Stimulated activated CD4-positive, alpha-beta T cell treated with anti-CD3 and anti-CD28 coated beads, Interleukin-4, amount 100 ng/mL, for 24 hours (primary cell): ENCODE measurements around the gene RBM38.

Experiments used
- DNase-seq: peaks from one replicate; pipeline ENCODE4 v3.0.0-alpha.2; 2020

RBM38 gene

DNA sequence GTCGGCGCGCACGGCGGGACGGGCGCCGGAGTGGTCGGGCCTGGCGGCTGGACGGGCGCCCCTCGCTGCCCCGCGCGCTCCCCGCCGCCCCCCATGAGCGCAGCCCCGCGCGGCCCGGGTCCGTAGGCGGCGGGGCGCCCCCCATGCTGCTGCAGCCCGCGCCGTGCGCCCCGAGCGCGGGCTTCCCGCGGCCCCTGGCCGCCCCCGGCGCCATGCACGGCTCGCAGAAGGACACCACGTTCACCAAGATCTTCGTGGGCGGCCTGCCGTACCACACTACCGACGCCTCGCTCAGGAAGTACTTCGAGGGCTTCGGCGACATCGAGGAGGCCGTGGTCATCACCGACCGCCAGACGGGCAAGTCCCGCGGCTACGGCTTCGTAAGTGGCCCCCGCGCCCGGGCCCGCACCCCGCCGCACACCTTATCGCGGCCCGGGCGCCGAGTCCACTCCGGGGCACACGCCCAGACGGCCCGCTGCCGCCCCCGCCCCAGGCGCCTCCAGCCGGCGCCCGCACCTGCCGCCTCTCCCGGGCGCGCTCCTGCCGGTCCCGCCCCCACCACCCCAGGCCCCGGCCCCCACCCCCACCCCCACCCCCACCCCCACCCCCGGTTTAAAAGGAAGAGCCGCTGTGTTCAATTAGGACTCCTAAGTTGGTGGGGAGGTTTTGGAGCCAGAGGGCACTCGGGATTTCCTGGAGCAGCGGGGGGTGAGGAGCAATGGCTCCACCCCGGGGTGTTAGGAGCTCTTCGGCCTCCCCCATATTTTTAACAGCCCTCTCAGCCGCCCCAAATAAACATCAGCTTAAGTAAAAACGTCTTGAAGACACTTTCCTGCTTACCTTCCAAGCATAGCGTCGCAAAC, 474 bp downstream of the RBM38 start:
- no peak for DNase-seq

DNA sequence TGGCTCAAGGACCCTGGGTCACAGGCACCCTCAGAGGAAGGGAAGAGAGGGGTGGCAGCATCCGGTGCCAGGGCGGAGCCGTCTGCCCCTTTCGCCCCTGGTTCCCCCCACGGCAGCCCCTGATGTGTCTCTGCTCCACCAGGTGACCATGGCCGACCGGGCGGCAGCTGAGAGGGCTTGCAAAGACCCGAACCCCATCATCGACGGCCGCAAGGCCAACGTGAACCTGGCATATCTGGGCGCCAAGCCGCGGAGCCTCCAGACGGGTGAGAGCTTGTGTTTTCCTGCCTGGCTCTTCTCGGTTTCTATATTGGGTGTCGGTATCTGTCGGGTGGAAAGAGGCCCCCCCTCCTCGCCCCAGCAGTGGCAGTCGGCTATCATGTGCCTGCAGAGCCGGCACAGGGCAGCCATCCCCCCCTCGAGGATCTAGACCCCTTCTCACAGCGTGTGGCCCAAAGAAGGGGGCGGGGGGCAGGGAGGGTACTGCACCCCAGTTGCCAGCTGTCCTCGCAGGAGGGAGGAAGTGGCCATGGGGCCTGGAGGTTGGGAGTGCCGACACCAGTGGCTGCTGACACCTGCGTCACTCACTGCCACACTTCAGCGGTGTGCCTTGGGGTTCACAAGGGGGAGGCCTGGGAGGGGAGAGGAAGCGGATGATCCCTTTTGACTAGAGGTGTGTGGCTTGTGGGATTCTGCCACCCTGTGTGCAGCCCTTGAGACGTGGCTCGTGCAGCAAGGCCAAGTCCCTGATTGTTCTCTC, 1.5 kb downstream of the RBM38 start:
- peak; percentile 75 for DNase-seq

- DNase-seq: no peak
Observed at GRCh38 chr20:57393321-57394120, 2.3 kb downstream of the RBM38 start.

DNA sequence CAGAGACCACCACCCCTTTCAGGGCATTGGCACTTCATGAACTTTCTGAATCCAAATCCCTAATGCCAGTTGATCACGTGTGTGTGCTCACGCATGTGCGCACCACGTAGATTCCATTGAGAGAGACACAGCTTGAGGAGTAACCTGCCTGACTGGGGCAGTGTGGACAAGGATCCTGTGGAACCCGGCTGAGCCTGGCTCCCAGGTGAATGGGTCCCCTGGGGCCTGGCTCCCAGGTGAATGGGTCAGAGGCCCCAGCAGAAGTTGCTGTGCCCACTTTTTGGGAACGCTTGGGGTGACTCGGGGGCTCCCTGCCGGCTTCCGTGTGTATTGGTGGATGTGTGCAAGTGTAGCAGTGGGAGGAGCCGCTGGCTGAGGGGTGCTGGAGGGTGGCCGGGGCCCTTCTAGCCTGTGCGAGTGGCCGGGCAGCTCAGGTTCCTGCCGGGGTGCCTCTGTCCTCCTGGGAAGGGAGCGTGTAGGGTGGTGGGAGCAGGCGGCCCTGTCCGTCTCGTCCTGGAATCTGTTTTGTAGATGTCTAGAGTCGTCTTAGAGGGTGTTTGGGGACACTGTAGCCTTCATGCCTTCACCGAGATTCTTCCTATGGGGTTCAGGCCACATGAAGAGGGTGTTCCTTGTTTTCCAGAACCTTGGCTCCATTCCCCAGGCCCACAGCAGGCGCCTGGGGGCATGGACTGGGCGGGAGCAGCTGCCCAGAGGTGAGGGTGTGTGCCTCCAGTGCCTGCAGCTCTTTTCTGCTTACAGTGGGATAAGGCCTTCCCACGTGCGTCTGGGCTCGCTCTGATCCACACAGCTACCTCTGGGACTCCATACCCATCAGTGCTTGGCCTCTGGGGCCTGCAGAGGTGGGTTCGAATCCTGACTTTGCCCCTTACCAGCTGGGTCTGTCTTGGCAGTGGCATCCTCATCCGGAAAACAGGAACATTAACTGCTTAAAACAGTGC, 3.2 kb downstream of the RBM38 start:
- DNase-seq: no peak

- no peak for DNase-seq
Observed at GRCh38 chr20:57395111-57395966, 4.1 kb downstream of the RBM38 start.

DNA sequence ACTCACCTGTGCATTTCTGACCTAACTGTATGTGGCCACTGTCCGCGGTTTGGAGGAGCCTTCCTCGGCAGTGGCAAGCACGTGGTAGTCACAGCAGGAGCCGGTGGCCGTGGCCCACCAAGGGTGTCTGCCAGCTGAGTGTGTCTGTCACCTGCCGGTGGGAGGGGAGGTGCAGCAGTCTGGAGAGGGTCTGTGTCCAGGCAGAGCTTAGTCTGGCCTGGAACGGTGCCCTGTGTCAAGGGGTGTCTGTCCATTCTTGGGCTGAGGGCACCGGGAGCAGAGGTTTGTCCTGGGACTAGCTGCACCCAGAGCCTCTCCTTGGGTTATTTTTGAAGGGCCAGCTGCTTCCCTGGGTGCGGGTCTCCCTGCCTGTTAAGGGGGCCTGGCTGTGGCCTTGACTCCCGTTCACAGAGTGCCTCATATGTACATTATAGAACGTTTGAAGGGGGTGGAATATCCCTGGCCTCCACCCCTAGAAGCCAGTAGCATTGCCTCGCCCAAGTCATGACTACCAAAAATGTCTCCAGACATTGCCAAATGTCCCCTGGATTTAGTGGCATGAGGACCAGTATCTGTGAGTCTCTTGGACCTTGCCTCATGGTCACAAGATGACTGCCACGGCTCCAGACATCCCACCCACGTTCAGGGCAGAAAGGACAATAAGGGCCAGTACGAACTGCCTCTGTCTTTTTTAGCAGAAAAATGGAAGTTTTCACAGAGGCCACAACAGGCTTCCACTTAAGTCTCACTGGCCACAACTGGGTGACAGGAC, 5.2 kb downstream of the RBM38 start:
- DNase-seq: no peak

DNA sequence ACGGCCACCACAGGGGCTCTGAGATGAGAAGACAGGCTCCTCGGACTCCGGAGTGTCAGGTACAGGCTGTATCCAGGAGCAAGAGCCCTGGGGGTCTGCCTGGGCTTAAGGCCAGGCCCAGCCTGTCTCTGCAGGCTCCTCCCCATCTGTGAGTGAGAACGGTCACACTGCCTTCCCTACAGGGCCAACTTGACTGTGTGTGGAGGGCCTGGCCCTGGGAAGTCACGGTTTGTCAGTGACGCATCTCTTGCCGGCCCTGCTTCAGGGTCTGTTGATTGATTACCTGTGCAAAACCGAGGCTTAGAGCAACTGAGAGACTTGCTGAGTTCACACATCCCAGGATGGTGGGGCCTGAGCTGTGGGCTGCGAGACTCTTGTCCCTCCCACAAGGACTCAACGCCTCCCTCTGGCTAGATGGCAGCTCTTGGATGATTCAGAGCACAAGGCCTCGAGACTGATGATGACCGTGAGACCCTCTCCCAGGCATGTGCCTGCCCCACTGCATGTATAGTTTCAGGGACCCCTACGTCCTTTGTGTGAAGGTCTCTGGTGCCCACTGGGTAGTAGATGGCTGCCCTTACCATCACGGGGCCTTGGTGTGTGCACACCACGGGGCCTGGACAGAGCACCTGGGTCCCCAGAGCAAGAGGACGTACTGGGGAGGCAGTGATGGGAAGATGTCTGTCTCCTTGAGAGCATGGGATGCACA, 5.9 kb downstream of the RBM38 start:
- DNase-seq: no peak

DNA sequence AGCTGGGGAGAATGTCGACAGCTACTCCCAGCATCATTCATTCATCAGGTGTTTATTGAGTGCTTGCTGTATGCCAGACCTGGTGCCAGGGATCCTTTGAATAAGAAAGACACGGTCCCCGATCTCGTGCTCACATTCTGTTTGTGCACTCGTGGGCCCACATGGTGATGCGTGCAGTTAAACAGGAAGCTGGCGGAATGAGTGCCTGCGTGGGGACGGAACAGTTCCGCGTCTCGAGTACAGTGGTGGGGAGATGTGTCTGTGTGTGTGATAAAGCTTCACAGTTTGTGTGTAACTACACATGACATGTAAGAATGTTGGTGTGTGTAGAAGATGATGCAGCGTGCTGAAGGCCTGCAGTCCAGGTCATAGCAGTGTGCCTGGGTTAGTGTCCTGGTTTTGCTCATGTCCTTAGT, 6.5 kb downstream of the RBM38 start:
- peak; percentile 63 for DNase-seq

DNA sequence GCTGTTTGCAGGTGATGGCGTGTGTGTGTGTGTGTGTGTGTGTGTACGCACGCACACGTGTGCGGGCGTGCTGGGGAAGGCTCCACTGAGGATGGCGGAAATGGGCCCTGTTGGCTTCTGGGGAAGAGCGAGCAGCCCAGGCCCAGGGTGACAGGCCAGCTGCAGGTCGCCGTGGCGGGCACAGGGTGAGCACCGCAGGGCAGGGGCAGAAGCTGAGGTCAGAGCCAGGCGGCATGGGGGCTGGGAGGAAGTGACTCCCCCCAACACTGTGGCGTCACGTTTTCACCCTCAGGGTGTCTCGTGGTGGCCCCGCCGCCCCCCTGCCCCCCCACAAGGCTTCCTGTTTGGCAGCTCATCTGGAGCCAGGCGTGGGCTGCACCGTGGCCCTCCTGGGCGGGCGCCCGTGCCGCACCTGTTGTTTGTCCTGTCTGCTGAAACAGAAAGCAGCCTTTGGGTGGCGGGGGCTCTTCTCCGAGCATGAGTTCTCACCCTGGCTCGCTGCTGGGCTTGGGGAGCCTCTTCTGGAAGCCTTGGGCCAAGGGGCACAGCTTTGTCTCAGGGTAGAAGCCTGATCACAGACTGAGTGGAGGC, 7.1 kb downstream of the RBM38 start:
- DNase-seq: peak; percentile 84

- no peak for DNase-seq
Observed at GRCh38 chr20:57398901-57399535, 7.8 kb downstream of the RBM38 start.

DNA sequence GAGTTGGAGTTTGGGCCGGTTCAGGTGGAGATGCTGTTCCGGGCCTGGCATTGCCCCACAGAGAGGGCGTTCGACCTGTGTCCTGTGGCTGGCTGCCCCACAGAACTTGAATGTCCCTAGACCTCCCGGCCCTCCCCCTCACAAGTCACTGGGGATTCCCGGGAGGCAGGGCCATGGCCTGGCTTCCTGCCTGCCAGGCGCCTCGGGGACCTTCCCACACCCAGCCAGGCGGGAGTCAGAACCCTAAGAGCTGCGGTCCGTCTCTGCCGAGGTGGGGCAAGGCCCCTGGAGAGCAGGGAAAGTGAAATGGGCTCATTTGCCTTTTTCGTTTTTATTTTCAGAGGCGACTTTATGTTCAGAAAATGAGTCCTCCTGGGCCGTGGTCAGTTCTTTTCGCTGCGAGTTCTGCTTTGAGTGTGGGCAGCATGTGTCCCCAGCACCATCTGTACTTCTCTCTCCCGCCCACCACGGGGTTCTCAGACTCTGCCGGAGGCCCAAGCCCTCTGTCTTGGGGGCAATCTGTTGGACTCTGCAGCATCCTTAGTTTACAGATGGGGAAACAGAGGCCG, 8.5 kb downstream of the RBM38 start:
- peak; percentile 58 for DNase-seq

DNA sequence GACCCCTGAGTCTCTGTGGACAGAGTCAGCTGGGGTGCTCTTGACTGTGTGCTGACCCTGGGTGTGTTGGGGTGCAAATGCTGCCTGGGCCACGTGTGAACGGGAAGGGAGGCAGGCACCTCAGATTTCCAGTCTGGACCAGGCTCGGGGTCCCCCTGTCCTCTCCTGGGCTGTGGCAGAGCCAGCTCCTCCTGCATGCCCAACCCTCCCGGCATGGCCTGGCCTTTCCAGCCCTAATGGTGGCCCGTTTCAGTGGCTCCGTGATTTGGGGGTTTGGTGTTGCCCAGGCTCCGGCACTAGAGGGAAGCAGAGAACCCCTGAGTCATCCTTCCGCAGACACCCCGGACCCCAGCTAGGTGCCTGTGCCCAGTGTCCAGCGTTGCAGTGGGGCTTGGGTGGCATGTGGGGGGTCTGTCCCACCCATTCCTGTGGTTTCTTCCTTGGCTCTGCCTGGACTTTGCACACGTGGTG, 9.1 kb downstream of the RBM38 start:
- DNase-seq: no peak

- DNase-seq: no peak
Observed at GRCh38 chr20:57400821-57401564, 9.8 kb downstream of the RBM38 start.

GRCh38 chr20:57401565-57401918, 10.3 kb downstream of the RBM38 start:
- no peak for DNase-seq

DNA sequence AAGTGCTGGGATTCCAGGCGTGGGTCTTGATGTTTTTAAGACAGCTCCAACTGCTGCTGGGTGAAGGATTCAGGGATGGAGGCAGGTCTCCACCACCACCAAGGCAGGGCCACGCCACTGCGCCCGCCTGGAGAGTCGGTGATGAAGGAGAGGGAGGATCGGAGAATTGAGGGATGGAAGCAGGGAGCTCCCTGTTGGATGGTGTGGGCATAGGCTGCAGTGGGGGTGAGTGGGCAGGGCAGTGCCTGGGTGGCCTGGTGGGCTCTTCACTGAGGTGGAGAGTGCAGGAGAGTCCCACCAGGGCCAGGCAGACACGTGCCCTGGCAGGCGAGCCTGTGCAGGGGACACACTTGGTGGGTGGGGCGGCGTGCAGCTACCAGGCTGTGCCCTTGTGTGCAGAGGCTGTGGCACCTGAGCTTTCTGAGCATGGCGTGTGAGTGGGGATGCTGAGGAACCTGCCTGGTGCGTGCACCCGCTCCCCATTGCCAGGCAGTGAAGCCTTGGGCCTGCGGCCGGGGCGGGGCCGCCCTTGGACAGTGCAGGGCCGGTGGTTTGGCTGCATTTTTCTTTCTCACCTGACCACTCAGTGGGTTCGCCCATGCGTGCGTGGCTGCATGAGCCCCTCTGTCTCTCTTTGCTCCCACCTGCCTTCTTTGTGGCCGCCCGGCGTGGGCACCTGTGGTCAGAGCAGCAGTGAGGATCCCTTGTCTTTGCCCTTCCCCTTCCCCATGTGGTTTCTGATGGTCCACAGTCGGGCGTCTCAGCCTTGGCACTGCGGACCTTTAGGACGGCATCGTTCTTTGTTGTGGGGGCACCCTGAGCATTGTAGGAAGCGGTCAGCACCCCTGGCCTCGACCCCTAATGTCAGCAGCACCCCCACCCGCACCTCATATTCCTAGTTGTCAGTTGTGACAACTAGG, 11.3 kb downstream of the RBM38 start:
- no peak for DNase-seq

DNA sequence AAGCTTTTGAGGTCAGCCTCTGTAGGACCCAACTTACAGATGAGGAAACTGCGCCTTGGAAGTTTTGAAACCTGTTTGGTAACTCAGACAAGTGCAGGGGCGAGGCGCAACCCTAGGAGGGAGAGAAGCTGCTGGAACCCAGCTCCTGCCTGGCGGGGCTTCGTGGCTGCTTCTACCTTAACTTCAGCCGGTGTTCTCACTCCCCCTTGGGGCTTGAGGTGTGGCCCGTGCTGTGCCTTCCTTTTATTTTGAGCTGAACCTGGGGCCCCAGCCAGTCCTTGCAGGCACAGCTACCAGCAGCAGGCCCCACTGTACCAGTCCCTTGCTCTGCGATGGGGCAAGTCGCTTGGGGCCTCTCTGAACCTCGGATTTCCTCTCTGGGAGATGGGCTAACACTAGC, 12.0 kb downstream of the RBM38 start:
- DNase-seq: no peak
